ENCODE results near the gene TSGA10IP.

Gene TSGA10IP

DNA sequence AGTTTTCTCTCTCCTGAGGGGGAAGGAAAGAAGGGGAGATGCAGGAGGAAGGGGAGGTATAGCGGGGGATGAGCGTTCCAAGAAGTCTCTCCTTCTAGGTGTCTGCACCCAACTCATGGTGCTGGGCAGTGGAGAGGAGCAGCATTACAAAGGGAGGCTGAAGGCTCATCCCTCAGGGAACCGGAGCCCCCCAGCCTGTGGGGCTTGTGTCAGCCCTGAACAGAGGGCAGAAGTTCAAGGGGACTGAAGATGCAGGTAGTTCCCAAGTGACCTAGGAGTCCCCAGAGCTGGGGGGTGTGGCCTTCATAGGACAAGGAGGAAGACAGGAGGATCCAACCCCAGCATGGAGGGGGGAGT lies 28.2 kb upstream of the TSGA10IP start:
- DNase-seq (ENCODE audit: extremely low spot score, insufficient read length, low read depth) = no peak
- FAIRE-seq = no peak

DNA sequence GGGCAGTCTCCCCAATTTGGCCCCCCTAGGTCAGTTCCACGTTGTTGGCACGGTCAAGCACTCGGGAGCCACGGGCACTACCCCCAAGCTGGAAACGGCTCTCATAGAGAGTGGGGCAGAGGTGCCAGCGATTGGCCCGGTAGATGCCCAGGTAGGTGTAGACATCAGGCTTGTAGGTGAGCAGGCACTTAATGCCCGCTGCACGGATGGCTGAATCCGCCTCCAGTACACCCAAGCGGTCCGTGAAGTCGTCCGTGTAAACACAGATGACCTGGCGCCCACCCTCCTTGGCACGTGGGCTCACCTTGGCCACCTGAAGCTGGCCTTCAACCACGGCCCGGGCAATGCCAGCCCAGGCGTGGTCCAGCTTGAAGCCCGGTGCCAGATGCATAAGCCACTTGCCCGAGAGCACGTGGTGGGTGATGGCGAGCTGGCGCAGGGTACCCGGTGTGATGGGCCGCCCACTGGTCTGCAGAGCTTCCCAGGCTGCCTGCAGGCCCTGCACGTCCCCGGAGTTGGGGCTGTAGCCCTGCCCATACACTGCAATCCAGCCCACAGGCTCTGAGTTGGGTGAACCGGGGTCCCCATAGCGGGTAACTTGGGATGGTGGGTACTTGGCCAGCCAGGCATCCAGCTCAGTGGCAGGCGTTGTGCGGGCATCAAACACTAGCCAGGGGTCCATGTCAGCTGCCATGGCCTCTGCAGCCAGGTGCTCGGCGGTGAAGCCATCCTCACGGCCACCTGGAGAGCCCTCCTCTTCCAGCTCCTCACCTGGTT lies 27.7 kb upstream of the TSGA10IP start:
- DNase-seq (ENCODE audit: extremely low spot score, insufficient read length, low read depth) = no peak
- FAIRE-seq = no peak

DNA sequence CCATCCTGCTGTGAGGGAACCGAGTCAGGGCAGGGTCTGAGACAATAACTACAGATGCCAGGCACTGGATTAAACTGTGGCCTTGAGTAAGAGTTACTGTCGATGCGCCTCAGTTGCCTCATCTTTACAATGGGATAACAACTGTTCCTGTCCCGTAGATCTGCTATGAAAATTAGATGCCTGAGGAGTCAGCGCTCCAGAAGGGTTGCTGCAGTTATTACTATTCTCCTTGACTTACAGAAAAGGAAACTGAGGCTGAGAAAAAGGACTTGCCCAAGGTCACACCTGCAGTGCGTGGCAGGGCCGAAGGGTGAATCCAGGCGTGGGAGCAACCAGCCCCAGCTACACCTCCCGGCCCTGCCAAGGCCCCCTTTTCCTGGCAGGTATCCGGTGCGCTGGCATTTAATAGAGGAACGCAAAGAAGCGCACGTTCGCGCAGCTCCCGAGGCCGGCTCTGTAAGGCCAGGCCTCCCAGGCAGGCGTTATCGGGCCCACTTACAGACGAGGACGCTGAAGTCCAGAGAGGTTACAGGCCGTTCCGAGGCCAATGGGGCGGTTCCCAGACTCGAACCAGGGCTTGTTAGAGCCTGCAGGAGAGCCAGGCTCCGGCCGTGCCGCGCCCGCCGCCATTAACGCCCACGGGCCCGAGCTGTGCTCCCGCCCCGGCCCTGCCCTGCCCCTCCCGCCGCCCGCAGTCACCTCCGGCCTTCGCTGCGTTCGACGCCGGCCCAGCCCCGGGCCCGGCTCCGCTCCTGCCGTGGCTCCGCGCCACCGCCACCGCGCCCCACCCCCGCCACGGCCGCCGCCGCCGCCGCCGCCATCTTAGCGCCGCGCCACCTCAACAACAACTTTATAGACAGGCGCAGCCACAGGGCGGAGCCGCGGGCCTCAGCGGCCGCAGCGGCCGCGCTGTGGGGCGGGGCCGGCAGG lies 26.8 kb upstream of the TSGA10IP start, which contains the start of gene C11orf68:
TSS of gene C11orf68 (minus strand) at position 852 of the 930 bp plus-strand sequence. CDS start at position 821, 31 bp downstream.
- DNase-seq (ENCODE audit: extremely low spot score, insufficient read length, low read depth) (no peak), FAIRE-seq (no peak)

DNA sequence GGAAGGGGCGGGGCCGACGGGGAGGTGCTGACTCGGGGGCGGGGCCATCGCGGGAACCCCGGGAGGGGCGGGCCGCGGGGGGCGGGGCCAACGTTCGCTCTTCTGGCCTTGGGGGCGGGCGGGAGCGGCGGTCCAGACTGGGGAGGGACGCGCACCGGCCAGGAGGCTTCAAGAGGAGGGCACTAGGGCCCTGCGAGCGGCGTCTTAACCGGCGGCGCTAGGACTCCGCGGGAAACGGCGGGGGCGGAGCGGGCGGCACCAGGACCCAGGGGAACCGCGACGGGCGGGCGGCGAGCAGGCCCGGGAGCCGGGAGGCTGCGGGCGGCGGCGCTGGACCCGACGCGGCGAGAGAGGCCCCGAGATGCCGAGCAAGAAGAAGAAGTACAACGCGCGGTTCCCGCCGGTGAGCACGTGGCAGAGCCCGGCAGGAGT lies 26.1 kb upstream of the TSGA10IP start, which contains the start of gene DRAP1:
TSS of gene DRAP1 (plus strand) at position 286 of the 432 bp plus-strand sequence. CDS start at position 362, 76 bp downstream.
- peak; percentile 97 for DNase-seq (ENCODE audit: extremely low spot score, insufficient read length, low read depth)
- FAIRE-seq = peak; percentile 73

DNA sequence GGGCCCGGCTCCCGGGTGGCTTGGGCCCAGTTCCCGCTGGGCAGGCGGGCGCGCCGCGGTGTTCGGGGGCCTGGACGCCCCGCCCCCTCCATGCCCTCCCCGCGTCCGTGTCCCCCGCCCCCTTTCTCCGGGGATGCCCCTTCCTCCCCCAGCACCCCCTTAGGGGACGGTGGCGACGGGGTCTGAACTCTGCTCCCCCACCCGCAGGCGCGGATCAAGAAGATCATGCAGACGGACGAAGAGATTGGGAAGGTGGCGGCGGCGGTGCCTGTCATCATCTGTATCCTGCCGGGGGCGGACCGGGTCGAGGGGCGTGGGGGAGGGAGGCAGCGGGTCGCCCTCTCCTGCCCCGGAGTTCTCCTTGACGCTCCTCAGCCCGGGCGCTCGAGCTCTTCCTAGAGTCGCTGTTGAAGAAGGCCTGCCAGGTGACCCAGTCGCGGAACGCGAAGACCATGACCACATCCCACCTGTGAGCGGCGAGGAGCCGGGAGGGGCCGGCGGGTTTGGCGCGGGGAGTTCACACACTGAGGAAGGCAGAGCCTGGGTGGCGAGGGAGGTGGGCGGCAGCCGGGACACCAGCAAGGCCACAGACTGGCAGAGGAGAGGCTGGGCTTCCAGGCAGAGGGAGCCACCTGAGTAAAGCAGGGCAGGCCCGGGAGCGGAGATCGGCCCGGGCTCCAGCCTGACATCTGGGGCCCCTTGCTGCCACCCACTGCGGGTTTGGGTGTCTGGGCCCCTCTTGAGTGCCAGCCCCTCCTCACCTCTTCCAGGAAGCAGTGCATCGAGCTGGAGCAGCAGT lies 25.5 kb upstream of the TSGA10IP start:
- no peak for DNase-seq (ENCODE audit: extremely low spot score, insufficient read length, low read depth)

DNA sequence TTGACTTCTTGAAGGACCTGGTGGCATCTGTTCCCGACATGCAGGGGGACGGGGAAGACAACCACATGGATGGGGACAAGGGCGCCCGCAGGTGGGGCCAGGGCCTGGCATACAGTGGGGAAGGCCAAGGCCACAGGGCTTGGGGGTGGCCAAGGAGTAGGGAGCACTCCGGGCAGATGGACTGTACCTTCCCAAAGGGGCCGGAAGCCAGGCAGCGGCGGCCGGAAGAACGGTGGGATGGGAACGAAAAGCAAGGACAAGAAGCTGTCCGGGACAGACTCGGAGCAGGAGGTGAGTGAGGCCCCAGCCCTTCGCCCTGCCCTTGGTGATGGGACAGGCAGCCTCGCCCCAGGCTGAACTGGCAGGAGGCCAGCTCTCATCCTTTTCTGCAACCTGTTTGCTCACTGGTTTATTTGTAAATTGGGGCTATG lies 24.9 kb upstream of the TSGA10IP start:
- FAIRE-seq (no peak), DNase-seq (ENCODE audit: extremely low spot score, insufficient read length, low read depth) (no peak)

More for the DNA sequence above, 25.5 kb upstream of the TSGA10IP start:
- FAIRE-seq = no peak

DNA sequence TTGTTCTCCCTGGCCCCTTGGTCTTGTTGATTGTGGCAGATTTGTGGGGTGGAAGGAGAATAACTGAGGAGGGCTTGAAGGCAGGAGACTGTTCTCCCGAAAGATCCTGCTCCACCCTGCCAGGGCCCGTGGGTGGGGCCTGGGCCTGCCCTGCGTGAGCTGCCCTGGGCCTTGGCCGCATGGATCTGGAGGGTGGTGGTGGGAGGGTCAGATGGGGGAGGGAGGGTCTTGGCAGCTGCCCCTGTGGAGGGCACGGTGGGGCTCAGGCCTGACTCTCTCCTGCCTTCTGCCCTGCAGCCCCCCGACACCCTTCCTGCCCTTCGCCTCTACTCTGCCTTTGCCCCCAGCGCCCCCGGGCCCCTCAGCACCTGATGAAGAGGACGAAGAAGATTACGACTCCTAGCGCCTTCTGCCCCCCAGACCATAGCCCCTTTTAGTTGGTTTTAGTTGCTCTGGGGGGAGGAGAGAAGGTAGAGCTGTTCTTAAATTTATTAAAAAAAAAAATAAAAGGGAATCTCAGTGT lies 24.2 kb upstream of the TSGA10IP start:
- DNase-seq (ENCODE audit: extremely low spot score, insufficient read length, low read depth) (no peak), FAIRE-seq (no peak)

DNA sequence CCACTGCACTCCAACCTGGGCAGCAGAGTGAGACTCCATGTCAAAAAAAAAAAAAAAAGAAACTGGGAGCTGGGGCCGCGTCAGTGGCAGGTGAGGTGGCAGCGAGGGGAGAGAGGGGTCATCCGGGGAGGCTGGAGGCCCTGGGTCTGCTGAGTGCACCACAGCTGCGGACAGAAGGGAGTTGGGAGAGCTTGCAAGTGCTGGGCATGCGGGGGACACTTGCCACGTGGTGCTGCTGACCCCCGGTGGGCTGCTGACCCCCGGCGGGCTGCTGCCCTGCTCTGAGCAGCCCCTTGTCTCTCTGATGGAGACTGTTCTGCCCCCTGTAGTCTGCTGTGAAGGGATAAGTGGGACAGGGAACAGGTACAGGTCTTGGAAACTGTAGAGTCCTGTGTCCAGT lies 23.4 kb upstream of the TSGA10IP start:
- FAIRE-seq (no peak), DNase-seq (ENCODE audit: extremely low spot score, insufficient read length, low read depth) (no peak)

DNA sequence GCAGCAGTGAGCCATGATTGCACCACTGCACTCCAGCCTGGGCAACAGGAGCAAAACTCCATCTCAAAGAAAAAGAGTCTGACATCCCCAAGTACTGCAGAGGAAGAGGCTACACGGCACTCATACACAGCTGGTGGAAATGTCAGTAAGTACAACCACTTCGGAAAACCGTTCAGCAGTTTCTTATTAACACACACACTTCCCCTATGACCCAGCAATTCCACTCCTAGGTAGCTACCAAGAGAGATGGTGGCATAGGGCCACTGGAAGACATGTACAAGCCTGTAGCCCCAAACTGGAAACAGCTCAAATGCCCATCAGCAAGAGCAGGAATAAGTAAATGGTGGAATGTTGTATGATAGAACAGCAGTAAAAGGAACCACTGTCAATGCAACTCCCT lies 22.7 kb upstream of the TSGA10IP start:
- FAIRE-seq (no peak), DNase-seq (ENCODE audit: extremely low spot score, insufficient read length, low read depth) (no peak)

DNA sequence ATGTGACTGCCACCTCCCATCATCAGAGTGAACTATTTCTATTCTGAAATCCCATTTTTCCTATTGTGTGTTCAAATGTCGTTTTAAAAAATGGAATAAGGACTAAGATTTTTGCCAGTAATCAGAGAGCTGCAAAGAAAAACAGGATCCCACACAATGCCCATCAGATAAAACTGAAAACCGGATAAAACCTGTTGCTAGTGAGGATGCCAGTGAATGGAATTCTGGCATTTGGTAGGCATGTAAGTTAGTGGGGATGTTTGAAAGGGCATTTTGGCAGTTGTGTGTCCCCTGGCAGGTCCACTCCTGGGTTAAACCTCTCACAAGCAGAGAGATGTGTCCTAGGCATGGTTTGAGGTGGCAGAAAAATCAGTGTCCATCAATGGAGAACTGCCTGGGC lies 19.9 kb upstream of the TSGA10IP start:
- FAIRE-seq = no peak
- no peak for DNase-seq (ENCODE audit: extremely low spot score, insufficient read length, low read depth)

DNA sequence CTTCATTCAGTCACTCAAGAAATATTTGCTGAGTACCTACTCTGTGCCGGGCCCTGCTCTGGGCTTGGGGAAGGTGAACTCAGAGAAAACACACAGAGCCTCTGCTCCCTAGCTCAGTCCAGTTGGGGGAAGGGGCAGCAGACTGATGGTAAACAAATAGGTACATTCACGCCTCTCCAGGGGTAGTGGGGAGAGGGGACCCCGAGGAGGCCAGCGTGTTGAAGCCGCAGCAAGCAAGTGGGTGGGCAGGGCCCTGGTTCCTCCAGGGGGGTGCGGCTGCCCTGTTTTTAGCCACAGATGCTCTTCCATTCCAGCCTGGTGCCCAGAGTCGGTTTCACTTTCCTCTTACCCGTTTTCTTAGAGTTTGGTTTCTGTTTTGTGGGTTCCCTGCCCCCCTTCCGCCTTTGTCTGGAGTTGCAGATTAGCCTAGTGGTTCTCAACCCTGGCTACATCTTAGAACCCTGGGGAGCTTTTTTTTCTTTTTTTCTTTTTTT lies 17.3 kb upstream of the TSGA10IP start:
- FAIRE-seq = peak; percentile 93
- DNase-seq (ENCODE audit: extremely low spot score, insufficient read length, low read depth) = peak; percentile 76

DNA sequence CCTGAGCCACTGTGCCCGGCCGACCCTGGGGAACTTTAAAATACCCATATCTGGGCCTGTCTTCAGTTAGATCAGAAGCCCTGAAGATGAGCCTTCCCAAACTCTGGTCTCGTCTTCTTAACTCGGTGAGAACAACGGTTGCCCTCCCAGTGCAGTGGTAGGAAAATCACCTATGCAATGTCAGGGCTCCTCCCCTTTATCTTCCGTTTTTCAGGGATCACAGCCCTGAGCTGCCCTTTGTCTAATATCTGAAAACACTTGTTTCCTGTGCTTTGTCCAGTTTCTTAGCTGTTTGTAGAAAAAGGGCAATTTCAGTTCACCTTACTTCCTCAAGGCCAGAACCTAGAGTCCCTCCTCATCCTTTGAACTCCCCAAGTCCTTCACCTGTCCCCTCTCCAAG lies 16.6 kb upstream of the TSGA10IP start:
- DNase-seq (ENCODE audit: extremely low spot score, insufficient read length, low read depth) = no peak
- FAIRE-seq = peak; percentile 69

DNA sequence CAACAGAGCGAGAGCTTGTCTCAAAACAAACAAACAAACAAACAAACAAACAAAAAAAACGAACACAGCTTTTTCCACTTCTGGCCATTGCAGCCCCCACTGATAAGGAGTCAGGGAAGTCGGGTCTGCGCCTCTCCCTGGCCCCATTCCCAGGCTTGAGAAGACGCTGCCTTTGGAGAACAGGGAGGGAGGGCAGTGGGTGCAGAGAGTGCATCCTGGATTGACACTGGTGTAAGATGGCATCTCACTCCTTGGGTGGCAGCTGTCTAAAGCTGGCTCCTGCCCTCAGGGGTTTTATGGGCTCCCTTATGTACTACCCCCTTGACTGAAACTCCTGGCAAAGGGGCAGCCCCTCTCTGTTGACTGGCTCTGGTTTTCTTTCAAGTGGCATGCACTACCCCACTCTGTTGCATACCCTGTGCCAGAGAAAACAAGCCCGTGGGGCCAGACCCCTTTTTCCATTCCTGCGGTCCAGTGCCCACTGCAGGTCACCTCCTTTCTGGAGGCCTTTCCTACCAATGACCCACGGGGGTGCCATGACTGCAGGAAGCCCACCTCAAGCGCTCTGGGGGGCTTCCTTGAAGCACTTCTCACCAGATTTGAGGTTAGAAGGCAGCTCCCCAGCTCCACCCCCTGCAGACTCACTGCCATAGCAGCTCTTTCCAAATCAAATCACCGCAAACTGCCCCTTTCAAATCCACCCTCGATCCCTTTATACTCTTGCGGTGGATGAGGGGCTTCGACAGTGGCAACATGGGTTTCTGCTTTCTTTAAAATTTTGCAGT lies 13.3 kb upstream of the TSGA10IP start:
- DNase-seq (ENCODE audit: extremely low spot score, insufficient read length, low read depth) (no peak), FAIRE-seq (no peak)

DNA sequence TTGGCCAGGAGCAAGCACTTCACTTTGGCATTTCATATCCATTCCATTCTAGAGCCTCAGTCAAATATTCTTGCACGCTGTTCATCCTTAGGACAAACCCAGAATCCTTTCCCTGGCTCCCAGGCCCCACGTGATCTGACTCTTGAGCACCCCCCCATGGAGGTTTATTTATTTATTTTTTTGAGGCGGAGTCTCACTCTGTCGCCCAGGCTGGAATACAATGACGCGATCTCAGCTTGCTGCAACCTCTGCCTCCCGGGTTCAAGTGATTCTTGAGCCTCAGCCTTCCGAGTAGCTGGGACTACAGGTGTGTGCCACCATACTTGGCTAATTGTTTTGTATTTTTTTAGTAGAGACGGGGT lies 12.7 kb upstream of the TSGA10IP start:
- FAIRE-seq = no peak
- no peak for DNase-seq (ENCODE audit: extremely low spot score, insufficient read length, low read depth)

DNA sequence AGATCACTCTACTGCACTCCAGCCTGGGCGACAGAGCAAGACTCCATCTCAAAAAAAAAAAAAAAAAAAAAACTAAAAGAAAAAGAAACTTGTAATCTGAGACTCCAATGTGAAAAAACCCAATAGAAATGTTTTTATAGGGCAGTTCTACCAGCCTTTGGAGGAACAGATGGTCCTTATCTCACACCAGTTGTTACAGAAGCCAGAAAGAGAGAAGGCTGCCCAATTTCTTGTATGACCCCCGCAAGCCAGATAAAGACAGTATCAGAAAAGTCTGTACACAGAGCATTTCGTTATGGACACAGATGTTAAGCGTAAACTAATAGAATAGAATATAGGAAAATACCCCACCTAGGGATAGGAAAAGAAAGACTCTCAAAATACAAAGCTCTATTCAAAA lies 11.3 kb upstream of the TSGA10IP start:
- FAIRE-seq (no peak), DNase-seq (ENCODE audit: extremely low spot score, insufficient read length, low read depth) (no peak)

DNA sequence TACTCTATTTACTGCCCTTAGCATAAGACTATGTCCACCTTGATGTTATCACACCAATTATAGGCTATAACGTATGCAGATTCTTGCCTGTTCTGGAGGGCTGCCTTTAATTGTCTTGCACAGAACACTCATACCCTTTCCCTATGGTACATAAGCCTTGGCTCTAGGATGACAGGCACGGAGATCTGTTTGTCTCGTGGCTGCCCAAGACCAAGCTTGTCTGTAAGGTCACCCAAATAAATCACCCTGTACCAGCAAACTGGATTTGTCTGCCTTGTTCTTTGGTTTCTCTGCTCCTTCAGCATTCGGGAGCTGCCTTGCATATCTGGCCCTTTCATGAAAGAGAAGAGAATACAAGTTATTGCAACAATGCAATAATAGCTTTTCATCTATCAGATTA lies 7.5 kb upstream of the TSGA10IP start:
- DNase-seq (ENCODE audit: extremely low spot score, insufficient read length, low read depth) = no peak
- FAIRE-seq = no peak

DNA sequence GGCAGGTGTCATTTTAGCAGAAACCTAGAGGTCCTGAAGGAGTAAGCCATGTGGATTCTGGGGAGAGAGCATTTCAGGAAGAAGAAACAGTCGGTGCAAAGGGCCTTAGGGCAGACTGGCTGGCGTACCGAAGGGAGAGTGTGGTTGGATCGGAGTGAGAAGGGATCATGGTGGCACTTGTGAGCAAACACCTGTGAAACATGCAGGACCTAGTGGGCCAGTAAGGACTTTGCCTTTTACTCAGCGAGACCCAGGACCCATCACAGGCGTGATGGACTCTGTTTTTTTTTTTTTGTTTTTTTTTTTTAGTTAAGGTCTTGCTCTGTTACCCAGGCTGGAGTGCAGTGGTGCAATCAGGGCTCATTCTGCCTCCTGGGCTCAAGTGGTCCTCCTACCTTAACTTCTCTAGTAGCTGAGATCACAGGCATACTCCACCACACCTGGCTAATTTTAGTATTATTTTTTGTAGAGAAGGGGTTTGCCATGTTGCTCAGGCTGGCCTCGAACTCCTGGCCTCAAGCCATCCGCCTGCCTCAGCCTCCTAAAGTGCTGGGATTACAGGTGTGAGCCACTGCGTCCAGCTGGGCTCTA lies 3.5 kb upstream of the TSGA10IP start:
- DNase-seq (ENCODE audit: extremely low spot score, insufficient read length, low read depth) (no peak), FAIRE-seq (no peak)

DNA sequence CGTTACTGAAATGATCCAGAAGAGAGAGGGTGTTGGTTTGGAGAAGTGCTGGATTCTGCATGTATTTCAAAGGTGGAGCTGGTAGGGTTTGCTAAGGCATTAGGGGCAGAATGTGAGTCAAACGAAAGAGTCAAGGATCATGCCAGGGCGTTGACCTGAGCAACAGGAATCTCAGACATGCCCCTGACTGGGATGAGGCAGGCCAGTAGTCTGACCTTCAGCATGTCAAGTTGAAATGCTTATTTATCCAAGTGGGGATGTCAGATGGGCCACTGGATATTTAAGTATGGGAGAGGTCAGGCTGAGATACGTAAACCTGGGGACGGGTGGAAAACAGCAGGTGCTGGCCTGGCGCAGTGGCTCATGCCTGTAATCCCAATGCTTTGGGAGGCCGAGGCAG lies 2.7 kb upstream of the TSGA10IP start:
- FAIRE-seq (no peak), DNase-seq (ENCODE audit: extremely low spot score, insufficient read length, low read depth) (no peak)

DNA sequence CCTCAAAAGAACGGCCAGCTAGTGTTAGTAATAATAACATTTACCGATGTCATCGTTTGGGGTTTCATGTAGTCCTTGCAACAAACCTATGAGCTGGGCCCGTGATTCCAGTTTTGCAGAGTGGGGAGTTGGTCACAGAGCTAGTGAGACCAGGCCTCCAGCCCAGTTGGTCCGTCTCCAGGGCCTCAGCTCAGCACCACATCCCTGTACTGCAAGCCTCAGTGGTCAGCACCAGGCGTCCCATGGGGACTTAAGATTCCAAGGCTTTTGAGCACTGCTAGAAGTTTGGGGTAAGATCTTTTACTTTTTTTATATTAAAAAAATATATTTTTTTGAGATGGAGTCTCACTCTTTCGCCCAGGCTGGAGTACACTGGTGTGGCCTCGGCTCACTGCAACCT lies 1.1 kb upstream of the TSGA10IP start:
- no peak for DNase-seq (ENCODE audit: extremely low spot score, insufficient read length, low read depth)
- no peak for FAIRE-seq

Data from GM18507 (cell line).